CD4-positive, alpha-beta T cell treated with Interleukin-6 at 100 ng/mL for 8 hours (primary cell): Measurements from ENCODE around the gene CERKL.
A peak's percentile ranks its signal among the peaks of the same experiment; 100 is the strongest.

ENCODE experiments used
- DNase-seq: peaks from one replicate; pipeline ENCODE4 v3.0.0-alpha.2; 2020; ENCODE audit warnings: mixed read lengths, low spot score

CERKL gene

DNA sequence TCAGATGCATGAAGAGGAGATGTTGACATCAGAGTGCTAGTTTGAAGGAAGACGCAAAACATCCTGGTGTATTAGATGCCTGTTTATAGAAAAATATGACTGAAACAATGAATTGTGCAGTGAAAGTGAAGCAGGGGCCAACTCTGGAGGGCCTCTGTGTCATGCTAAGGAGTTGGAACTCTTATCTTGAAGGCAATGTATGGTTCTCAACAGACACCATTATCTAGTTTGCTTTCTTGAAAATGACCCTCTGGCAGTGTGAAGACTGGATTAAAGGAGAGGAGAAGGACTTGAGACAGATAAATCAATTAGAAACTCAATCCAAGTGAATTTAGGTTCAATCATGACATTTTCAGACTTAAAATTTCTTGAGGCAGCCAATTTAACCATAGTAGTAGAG, 136.7 kb downstream of the CERKL start:
- no peak for DNase-seq

DNA sequence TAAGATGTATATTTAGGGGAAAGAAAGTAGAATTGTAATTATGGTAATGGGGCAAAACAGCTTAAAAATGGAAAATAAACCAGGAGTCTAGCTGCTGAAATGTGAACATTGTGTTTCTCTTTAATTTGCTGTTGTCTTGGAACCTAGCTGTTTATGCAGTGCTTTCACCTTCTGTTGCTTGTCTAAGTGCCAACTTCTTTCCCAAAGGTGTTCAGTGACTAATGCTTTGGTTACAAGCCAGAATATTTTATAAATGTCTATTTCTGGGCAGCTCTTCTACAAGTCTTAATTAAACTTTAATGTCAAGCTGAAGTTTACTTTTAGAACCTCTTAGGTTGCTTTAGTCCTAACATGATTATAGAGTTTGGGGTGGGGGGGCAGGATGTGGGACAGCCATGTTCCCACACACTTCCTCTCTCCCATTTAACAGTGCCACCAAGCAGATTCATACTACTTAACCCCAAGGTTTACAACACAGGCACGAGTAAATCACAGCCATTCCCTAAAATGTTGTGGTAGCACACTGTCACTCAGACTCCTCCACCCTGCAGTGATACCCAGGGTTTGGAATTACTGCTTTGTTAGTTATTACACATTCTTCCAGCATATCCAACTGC, 139.1 kb downstream of the CERKL start:
- peak; percentile 7 for DNase-seq

DNA sequence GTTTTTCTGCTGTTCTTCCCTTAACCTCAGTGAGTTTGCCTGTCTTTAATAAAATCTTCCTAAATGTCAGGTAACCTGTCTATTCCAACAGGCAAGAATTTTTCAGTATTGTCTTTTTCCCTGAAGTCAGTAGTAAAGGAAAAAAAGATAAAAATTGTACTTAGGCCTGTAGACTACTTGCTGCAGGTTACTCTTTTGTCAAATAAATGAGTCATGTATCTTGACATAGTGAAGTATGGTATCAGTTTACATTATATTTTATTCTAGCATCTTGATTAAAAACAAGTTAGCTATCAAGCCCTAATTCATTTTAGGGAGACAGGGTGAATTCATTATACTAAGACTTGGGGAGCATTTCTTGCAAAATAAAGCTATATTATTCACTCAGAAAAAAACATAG, 139.9 kb downstream of the CERKL start:
- DNase-seq: no peak

DNA sequence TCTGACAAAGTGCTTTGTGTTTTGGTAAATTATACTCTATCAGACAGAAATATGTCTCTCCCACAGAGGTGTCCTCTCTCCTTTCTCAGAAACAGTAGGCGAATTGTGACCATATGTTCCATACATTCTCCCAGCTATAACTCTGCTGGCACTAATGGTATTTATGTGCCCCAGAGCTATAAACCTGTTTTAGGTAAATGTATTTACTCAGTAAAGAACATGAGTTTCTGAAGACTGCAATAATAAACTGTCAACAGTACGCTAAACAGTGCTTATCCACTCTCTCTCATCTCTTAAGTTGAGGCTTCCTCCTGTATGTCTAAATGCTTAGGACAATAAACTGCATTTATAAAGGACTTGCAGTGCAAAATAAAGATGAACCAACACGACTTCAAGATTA, 141.2 kb downstream of the CERKL start:
- no peak for DNase-seq

DNA sequence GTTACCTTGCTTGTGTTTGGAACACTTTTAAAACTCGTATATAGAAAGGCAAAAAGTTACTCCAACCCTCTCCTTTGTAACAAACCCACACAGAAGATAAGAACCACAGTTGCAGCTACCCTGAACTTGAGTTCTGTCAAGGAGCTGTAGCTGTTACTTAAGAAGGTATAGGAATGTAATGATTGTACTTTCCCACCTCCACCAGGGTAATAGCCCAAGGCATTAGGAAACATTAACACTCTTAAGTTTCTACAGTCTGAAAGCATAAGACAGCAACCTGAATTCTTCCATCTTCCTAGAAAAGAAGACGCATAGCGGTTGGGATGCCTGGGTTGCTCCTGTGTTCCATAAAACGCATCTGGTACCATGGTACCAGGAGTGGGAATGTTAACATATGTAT, 156.7 kb downstream of the CERKL start:
- no peak for DNase-seq

DNA sequence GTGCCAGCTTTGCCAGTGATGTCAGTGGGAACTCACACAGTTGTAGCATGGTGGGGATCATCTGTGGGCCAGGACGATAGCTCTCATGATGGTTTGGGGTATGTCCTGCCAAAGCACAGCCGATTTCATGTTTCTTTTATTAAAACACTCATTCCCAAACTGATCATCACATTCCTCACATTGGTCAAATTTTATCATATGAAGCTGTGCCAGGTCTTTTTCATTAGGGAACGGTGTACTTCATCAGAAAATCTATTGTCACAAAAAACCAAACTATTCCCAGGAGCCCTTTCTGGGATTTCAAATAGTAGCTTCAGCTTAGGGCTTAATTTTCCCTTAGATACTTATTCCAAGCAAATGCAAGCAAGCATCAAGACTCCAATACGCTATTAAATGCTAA, 157.7 kb downstream of the CERKL start:
- DNase-seq: no peak
